ENCODE results near the gene FLAD1. TPM values are rescaled to one million over a fixed set of nuclear protein-coding genes. Genes with fewer than 3 reads are reported as not detected.

Gene FLAD1
- total and polyA plus RNA-seq, 2 donors (not counting 3 experiments of a cell fraction or from before 2014, with no cell fraction given): 42.2 to 59.1 TPM

DNA sequence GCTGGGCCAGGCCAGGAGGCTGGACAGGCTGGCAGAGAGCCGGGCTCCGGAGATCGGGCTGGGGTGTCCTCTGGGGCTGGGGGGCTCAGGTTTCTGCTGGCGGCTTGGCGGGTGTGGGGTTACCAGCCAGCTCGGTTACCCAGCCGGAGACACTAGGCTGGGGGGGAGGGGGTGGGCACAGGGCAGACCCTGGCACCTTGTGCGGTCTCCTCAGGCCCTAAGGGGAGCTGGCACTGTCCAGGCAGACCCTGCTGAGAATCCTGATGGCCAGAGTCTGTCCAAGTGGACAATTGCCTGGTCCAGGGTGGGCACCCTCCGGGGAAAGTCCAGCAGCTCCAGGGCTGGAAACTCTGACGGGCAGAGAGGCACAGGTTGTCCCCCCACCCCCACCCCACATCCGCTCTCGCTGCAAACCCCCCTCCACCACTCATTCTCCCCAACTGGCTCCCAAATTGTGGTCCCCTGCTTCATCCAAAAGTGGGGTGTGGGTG, 26.1 kb downstream of the FLAD1 start:
- no peak for DNase-seq (ENCODE audit: low read depth, low spot score)
- TF ChIP-seq, protein P1, sequence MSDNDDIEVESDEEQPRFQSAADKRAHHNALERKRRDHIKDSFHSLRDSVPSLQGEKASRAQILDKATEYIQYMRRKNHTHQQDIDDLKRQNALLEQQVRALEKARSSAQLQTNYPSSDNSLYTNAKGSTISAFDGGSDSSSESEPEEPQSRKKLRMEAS (IDR thresholded peaks at IDR 0.05; ENCODE audit: insufficient read depth, insufficient read length): no peak
- TF ChIP-seq EZH2 (IDR thresholded peaks at IDR 0.05; ENCODE audit: borderline replicate concordance, low read depth, low read length, severe bottlenecking) (no peak), FOS (IDR thresholded peaks at IDR 0.05; ENCODE audit: borderline replicate concordance, insufficient read depth, low read length) (no peak), JUN (IDR thresholded peaks at IDR 0.05; ENCODE audit: borderline replicate concordance, insufficient read depth, insufficient read length, low read depth) (no peak), POLR2AphosphoS5 (IDR thresholded peaks at IDR 0.05; ENCODE audit: insufficient read depth, low read depth, low read length) (no peak), POLR2A (IDR thresholded peaks at IDR 0.05; ENCODE audit: low read depth, low read length) (no peak), GATA2 (IDR thresholded peaks at IDR 0.05; ENCODE audit: insufficient read depth, insufficient read length, low read depth, low read length) (no peak), MYC (IDR thresholded peaks at IDR 0.05; ENCODE audit: low read depth, low read length) (no peak)
- TF ChIP-seq, protein P2, sequence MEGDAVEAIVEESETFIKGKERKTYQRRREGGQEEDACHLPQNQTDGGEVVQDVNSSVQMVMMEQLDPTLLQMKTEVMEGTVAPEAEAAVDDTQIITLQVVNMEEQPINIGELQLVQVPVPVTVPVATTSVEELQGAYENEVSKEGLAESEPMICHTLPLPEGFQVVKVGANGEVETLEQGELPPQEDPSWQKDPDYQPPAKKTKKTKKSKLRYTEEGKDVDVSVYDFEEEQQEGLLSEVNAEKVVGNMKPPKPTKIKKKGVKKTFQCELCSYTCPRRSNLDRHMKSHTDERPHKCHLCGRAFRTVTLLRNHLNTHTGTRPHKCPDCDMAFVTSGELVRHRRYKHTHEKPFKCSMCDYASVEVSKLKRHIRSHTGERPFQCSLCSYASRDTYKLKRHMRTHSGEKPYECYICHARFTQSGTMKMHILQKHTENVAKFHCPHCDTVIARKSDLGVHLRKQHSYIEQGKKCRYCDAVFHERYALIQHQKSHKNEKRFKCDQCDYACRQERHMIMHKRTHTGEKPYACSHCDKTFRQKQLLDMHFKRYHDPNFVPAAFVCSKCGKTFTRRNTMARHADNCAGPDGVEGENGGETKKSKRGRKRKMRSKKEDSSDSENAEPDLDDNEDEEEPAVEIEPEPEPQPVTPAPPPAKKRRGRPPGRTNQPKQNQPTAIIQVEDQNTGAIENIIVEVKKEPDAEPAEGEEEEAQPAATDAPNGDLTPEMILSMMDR (IDR thresholded peaks at IDR 0.05; ENCODE audit: extremely low read depth in 1 of 2, insufficient read depth in 1 of 2, low read depth in 1 of 2, low read length in 2 of 2): no peak
- ChIA-PET CTCF (interaction anchor here (4.3 kb wide), 1 partner anchor 8 kb away, joined by 40 read pairs; no protein-coding TSS in a partner anchor), POLR2A (no interaction called here)
- Histone ChIP-seq H4K20me1 (replicated peaks; ENCODE audit: control insufficient read depth, extremely low read depth, insufficient read depth, low read length) (no peaks in the 10 kb centered on the region), H3K4me3 (replicated peaks in 1 of 3; ENCODE audit: insufficient read depth in 1 of 3, low read depth in 1 of 3, low read length in 3 of 3) (no peak overlapping the region), H3K27me3 (ENCODE audit: control insufficient read depth in 2 of 2, insufficient read depth in 2 of 2, low read length in 2 of 2) (no peaks in the 10 kb centered on the region), H3K4me2 (ENCODE audit: insufficient read depth, low read length) (no peak overlapping the region), H3K4me1 (ENCODE audit: control insufficient read depth, extremely low read depth, insufficient read depth, low read length) (peaks cover 10% of the 10 kb centered on the region), H2AFZ (ENCODE audit: low read depth, low read length) (no peak overlapping the region), H3K27ac (ENCODE audit: insufficient read depth, low read depth, low read length) (no peak overlapping the region), H3K9me1 (replicated peaks; ENCODE audit: control insufficient read depth, extremely low read depth, insufficient read depth, low read length) (no peaks in the 10 kb centered on the region), H3K36me3 (ENCODE audit: control insufficient read depth in 2 of 2, extremely low read depth in 1 of 2, insufficient read depth in 2 of 2, low read length in 2 of 2) (no peaks in the 10 kb centered on the region), H3K79me2 (ENCODE audit: control insufficient read depth, insufficient read depth, low read length) (peaks cover 11% of the 10 kb centered on the region), H3K9me3 (replicated peaks; ENCODE audit: control insufficient read depth, insufficient read depth, low read length) (no peaks in the 10 kb centered on the region), H3K9ac (replicated peaks; ENCODE audit: extremely low read depth, insufficient read depth, low read length) (no peak overlapping the region)
- BruUV-seq (replicated peaks): no TSS peak
- intact Hi-C loops (cut with micrococcal nuclease): no loop called here
- dilution Hi-C loops (cut with MboI; ENCODE audit: extremely low pct_ligation_motif_present, low sequenced_read_pairs): no loop called here
- FAIRE-seq: no peak
